HepG2 (cell line): ENCODE data around the gene CNOT1. TPM values are rescaled to one million over a fixed set of nuclear protein-coding genes. Genes with fewer than 3 reads are reported as not detected.
"Not testable (repeated sequence)": the region's sequence is repeated elsewhere in the genome, so short reads cannot be mapped to it uniquely, and the experiment has no call there.

Experiments
- ATAC-seq: fragments of 200-7000 bp; cut with Tn5 transposase; 3 replicates; pipeline ENCODE4 v1.9.1; 2020; ENCODE audit warnings: mild to moderate bottlenecking, moderate library complexity
- BruUV-seq: library from RNA; stranded (reverse); fragments of 400-500 nt; replicated peaks from 2 replicates; lab custom pipeline; 2021; lab: Mats Ljungman, UMichigan
- CTCF ChIA-PET: fragments of 300-600 bp; formaldehyde crosslinking; extraction: SDS; loops from one replicate; lab custom pipeline; 2021; ENCODE audit warnings: low total read pairs, inconsistent platforms, low intra/inter-chr PET ratio; lab: Yijun Ruan, JAX
- POLR2A ChIA-PET: fragments of 350-600 bp; sonication (Branson Sonifier 250); formaldehyde crosslinking; loops from one replicate; lab custom pipeline; 2020; ENCODE audit warnings: antibody characterized with exemption, inconsistent platforms; lab: Yijun Ruan, JAX
- DNase-seq: peaks from one replicate; pipeline ENCODE4 v3.0.0-alpha.2; 2015; ENCODE audit warnings: low spot score
- FAIRE-seq: peaks from 3 replicates; lab custom pipeline; 2011; peaks lifted over from hg19 to GRCh38; lab: Jason Lieb, UNC
- H2AFZ ChIP-seq: one replicate; pipeline ENCODE4 v1.6.1; 2011; ENCODE audit warnings: low read length, inconsistent platforms
- H3K27ac ChIP-seq: fragments of 300-600 bp; 3 replicates; pipeline ENCODE4 v1.8.0; 2011; ENCODE audit warnings: mixed run types, mild to moderate bottlenecking, mixed read lengths, low read length, inconsistent platforms; ENCODE audit not compliant: insufficient read depth; ENCODE audit errors: extremely low read length
- H3K27me3 ChIP-seq, 2 experiments: fragments of 200-600 bp in 1 of 2; 2 replicates in 1 of 2; 3 replicates in 1 of 2; pipeline versions ENCODE4 v1.6.0 to v1.8.0; 2011; ENCODE audit warnings: low read length in 2 of 2, mild to moderate bottlenecking in 2 of 2, moderate library complexity in 2 of 2, inconsistent platforms in 1 of 2; ENCODE audit not compliant: insufficient read depth in 2 of 2, control insufficient read depth in 1 of 2
- H3K36me3 ChIP-seq, 2 experiments: fragments of 200-600 bp in 1 of 2; replicated peaks in 1 of 2; 2 replicates in 1 of 2; 3 replicates in 1 of 2; pipeline versions ENCODE4 v1.5.1 to v1.8.0; 2011; ENCODE audit warnings: low read length in 2 of 2, inconsistent platforms in 1 of 2; ENCODE audit not compliant: insufficient read depth in 2 of 2, control insufficient read depth in 1 of 2
- H3K4me1 ChIP-seq: 2 replicates; pipeline ENCODE4 v1.5.1; 2012; ENCODE audit warnings: low read length, inconsistent platforms; ENCODE audit not compliant: insufficient read depth
- H3K4me2 ChIP-seq: 2 replicates; pipeline ENCODE4 v1.6.0; 2011; ENCODE audit warnings: low read depth, low read length, inconsistent platforms
- H3K4me3 ChIP-seq, 3 experiments: fragments of 200-600 bp in 1 of 3; sonication (generic), shearing (Covaris generic) in 1 of 3; replicated peaks in 1 of 3; 2 replicates each; pipeline ENCODE4 v1.5.1; 2011 to 2016; ENCODE audit warnings: low read length in 3 of 3, inconsistent platforms in 2 of 3, low read depth in 2 of 3, mild to moderate bottlenecking in 2 of 3, control low read depth in 1 of 3, mixed read lengths in 1 of 3; ENCODE audit not compliant: insufficient read depth in 1 of 3
- H3K79me2 ChIP-seq: one replicate; pipeline ENCODE4 v1.6.1; 2011; ENCODE audit warnings: low read length, inconsistent platforms; ENCODE audit not compliant: insufficient read depth
- H3K9ac ChIP-seq: 2 replicates; pipeline ENCODE4 v1.6.0; 2011; ENCODE audit warnings: mild to moderate bottlenecking, low read depth, low read length, inconsistent platforms; ENCODE audit not compliant: insufficient read depth
- H3K9me3 ChIP-seq: 2 replicates; pipeline ENCODE4 v1.5.1; 2012; ENCODE audit warnings: mild to moderate bottlenecking, low read length
- H4K20me1 ChIP-seq: 2 replicates; pipeline ENCODE4 v1.6.0; 2011; ENCODE audit warnings: inconsistent platforms, mild to moderate bottlenecking, low read length, moderate library complexity; ENCODE audit not compliant: insufficient read depth
- CREB1 ChIP-seq, 2 experiments: fragments of 450-650 bp in 1 of 2; IDR thresholded peaks; 2 replicates each; pipeline ENCODE4 v1.6.1; 2016 to 2017; ENCODE audit warnings: control low read depth in 1 of 2, mild to moderate bottlenecking in 1 of 2, missing compliant biosample characterization in 1 of 2, missing genetic modification characterization in 1 of 2
- PREB ChIP-seq: sonication (generic); formaldehyde crosslinking; IDR thresholded peaks from 2 replicates; pipeline ENCODE4 v1.4.0; 2020; ENCODE audit warnings: missing genetic modification reagents
- ZNF331 ChIP-seq: sonication (generic); formaldehyde crosslinking; IDR thresholded peaks from 2 replicates; pipeline ENCODE4 v1.4.0; 2020; ENCODE audit warnings: missing genetic modification reagents
- WGBS: methylation state at CpG from one replicate; pipeline ENCODE4 v1.1.6; 2017; ENCODE audit warnings: low lambda C conversion rate; 5-methylcytosine and 5-hydroxymethylcytosine counted together
- in situ Hi-C: cut with HindIII; loops from 2 replicates; pipeline ENCODE4 v1.10.0; 2017; ENCODE audit warnings: low pct_unique_long_range_greater_than_20kb; ENCODE audit not compliant: extremely low pct_ligation_motif_present
- intact Hi-C: fragments of 100-400 bp; cut with micrococcal nuclease; formaldehyde crosslinking; loops from one replicate; pipeline ENCODE4 v1.10.0; 2022; ENCODE audit not compliant: unreplicated experiment
- polyA plus RNA-seq, 8 experiments: library from polyadenylated mRNA; depleted of rRNA in 3 of 8; stranded (reverse) in 7 of 8; unstranded in 1 of 8; fragments of >200 nt; fragmentation: Illumina TruSeq in 4 of 8; extraction: Trizol in 4 of 8; gene quantifications; 2 replicates each; pipeline versions ENCODE4 v1.2.1 to v1.2.3, GENCODE V29; 2011 to 2016; ENCODE audit warnings: low read depth in 4 of 8, missing spikeins in 1 of 8, mixed read lengths in 1 of 8; ENCODE audit not compliant: insufficient read depth in 1 of 8
- total RNA-seq, 5 experiments: library from RNA; depleted of rRNA; stranded (reverse); fragments of >200 nt; fragmentation: Illumina TruSeq; extraction: Trizol; gene quantifications; 2 replicates each; pipeline ENCODE4 v1.2.3, GENCODE V29; 2016; ENCODE audit warnings: low read depth in 1 of 5

Gene CNOT1
- total and polyA plus RNA-seq, 2 of the 13 experiments (the other 11 are each of a cell fraction or from before 2014, with no cell fraction given), result 188 to 232 TPM

DNA sequence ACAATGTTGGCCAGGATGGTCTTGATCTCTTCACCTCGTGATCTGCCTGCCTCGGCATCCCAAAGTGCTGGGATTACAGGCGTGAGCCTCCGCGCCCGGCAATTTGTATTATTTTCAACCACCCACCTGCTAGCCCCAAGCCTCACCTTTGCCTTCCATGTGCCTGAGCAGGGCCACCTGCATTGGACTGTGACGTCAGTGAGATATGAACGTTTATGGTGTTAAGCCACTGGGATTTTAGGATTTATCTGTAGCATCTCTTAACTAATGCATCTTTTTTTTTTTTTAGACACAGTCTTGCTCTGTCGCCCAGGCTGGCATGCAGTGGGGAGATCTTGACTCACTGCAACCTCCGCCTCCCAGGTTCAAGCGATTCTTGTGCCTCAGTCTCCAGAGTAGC lies 30.3 kb upstream of the CNOT1 start:
- intact Hi-C loops, result loop anchor here (2.0 to 5.0 kb wide), 2 partner anchors 98 to 323 kb away; no protein-coding TSS in a partner anchor
- H4K20me1 ChIP-seq; ATAC-seq; H3K27me3 ChIP-seq; H3K36me3 ChIP-seq; H3K4me2 ChIP-seq; H2AFZ ChIP-seq; BruUV-seq; H3K4me3 ChIP-seq; POLR2A ChIA-PET; H3K9me3 ChIP-seq; H3K9ac ChIP-seq; H3K27ac ChIP-seq; H3K79me2 ChIP-seq; DNase-seq; FAIRE-seq; CTCF ChIA-PET; in situ Hi-C loops; TF ChIP-seq CREB1 (CRISPR knock-in tag; IDR thresholded peaks at IDR 0.05): not testable (repeated sequence)
- TF ChIP-seq CREB1 (IDR thresholded peaks at IDR 0.05), result peak; percentile 67
- peaks cover 31% of the 10 kb centered on the region for H3K4me1 ChIP-seq
- WGBS, result 69% methylated on average over 11 of the region's 11 CpGs

GRCh38 chr16:58658796-58659211 lies 29.2 kb upstream of the CNOT1 start:
- intact Hi-C loops, result no loop called here
- no peak for DNase-seq
- H3K9ac ChIP-seq, result no peak overlapping the region
- ChIA-PET CTCF (no interaction called here), POLR2A (no interaction called here)
- BruUV-seq, result no TSS peak
- in situ Hi-C loops, result no loop called here
- TF ChIP-seq PREB (CRISPR knock-in tag) (no peak), ZNF331 (CRISPR knock-in tag) (peak; percentile 94)
- H3K9me3 ChIP-seq, result no peaks in the 10 kb centered on the region
- H2AFZ ChIP-seq, result no peak overlapping the region
- 74% methylated on average over 3 of the region's 3 CpGs for WGBS
- FAIRE-seq, result no peak
- H3K27me3 ChIP-seq, result no peaks in the 10 kb centered on the region
- H3K4me1 ChIP-seq, result peaks cover 38% of the 10 kb centered on the region
- ATAC-seq, result no peak
- no peak overlapping the region for H3K4me3 ChIP-seq
- no peaks in the 10 kb centered on the region for H4K20me1 ChIP-seq
- H3K79me2 ChIP-seq, result no peaks in the 10 kb centered on the region
- H3K36me3 ChIP-seq, result no peaks in the 10 kb centered on the region
- no peak overlapping the region for H3K4me2 ChIP-seq
- no peak overlapping the region for H3K27ac ChIP-seq
